Heart right ventricle (tissue), 16 donors: ENCODE measurements around the gene KLF3. TPM values are rescaled to one million over a fixed set of nuclear protein-coding genes. Genes with fewer than 3 reads are reported as not detected.

Experiments
- ATAC-seq, 8 donors: fragments of 200-7000 bp; cut with Tn5 transposase; one replicate each; pipeline ENCODE4 v1.9.1; 2020; ENCODE audit warnings: mild to moderate bottlenecking in 8 of 8, moderate library complexity in 8 of 8, moderate number of reproducible peaks in 1 of 8
- DNase-seq, 2 donors: peaks; one replicate each; pipeline ENCODE4 v3.0.0-alpha.2; 2020
- H3K27ac ChIP-seq, 10 donors: fragments of 200-600 bp; sonication (generic) in 2 of 10; one replicate each; pipeline versions ENCODE4 v1.5.0 to v1.8.0; 2020 to 2022; ENCODE audit warnings: mild to moderate bottlenecking in 3 of 10
- H3K27me3 ChIP-seq, 7 donors: fragments of 200-600 bp; one replicate each; pipeline ENCODE4 v1.8.0; 2021 to 2022; ENCODE audit warnings: mild to moderate bottlenecking in 2 of 7
- H3K36me3 ChIP-seq, 9 donors: fragments of 200-600 bp; sonication (generic) in 1 of 9; one replicate each; pipeline versions ENCODE4 v1.5.0 to v1.8.0; 2020 to 2022; ENCODE audit warnings: mild to moderate bottlenecking in 2 of 9
- H3K4me1 ChIP-seq, 9 donors: fragments of 200-600 bp; sonication (generic) in 1 of 9; one replicate each; pipeline versions ENCODE4 v1.5.0 to v1.8.0; 2020 to 2022; ENCODE audit warnings: mild to moderate bottlenecking in 4 of 9
- H3K4me3 ChIP-seq, 10 donors: fragments of 200-600 bp; sonication (generic) in 2 of 10; one replicate each; pipeline versions ENCODE4 v1.5.0 to v1.8.0; 2020 to 2022; ENCODE audit warnings: mild to moderate bottlenecking in 7 of 10, moderate library complexity in 2 of 10
- H3K9me3 ChIP-seq, 11 donors: fragments of 200-600 bp in 10 of 11; sonication (generic) in 2 of 11; one replicate each; pipeline versions ENCODE4 v1.5.0 to v1.8.0; 2013 to 2022; ENCODE audit warnings: mild to moderate bottlenecking in 2 of 11, control low read depth in 1 of 11, moderate library complexity in 1 of 11
- CTCF ChIP-seq, 9 donors: fragments of 200-600 bp; sonication (generic) in 2 of 9; IDR thresholded peaks; one replicate each; pipeline versions ENCODE4 v1.5.0 to v1.8.0; 2021 to 2022; ENCODE audit warnings: antibody characterized with exemption in 9 of 9, mild to moderate bottlenecking in 5 of 9, moderate library complexity in 1 of 9
- WGBS, 2 donors: extraction: QIAGEN DNeasy Blood & Tissue Kit; methylation state at CpG; one replicate each; pipeline ENCODE4 v1.1.7; 2013; ENCODE audit warnings: inconsistent platforms in 1 of 2; 5-methylcytosine and 5-hydroxymethylcytosine counted together
- intact Hi-C, 10 donors: fragments of 100-400 bp; cut with DNase I; formaldehyde crosslinking; loops; one replicate each; pipeline versions ENCODE4 v1.11.1 to v1.14.2; 2022
- polyA plus RNA-seq, 2 donors: library from polyadenylated mRNA; stranded (reverse); fragments of 200-250 nt; gene quantifications; one replicate each; pipeline ENCODE4 v1.2.3, GENCODE V29; 2013
- total RNA-seq, 10 donors: library from RNA; stranded (reverse); fragmentation: NEBNext Ultra II Directional in 3 of 10; extraction: Animal tissue kit (Norgen Biotek cat#: 25700) in 3 of 10; gene quantifications; one replicate each; pipeline versions ENCODE4 v1.2.1 to v1.2.4, GENCODE V29; 2021 to 2023
- donor health status: Arrhythmogenic right ventricular cardiomyopathy.
- donor health status: ischemic (EF 13 %, LVEDD 7.1; RV severe dilation, severe dysfunction).
- donor health status: healthy with polysubstance abuse.
- donor health status: DM: no; HTN: yes; CAD: no.
- donor health status: DM: no; HTN: no; CAD: no.
- donor health status: ischemic (EF 25% LVEDD 6.9; RV normal size, moderate dysfunction).
- donor health status: ischemic (EF 25% LVEDD 5.7; RV mildly dilated, moderate dysfunction).
- donor health status: healthy.
- donor health status: DM: yes; HTN: yes; CAD: no.
- donor health status: Ischemic cardiomyopathy.
- donor health status: ischemic (EF 35%, LVEDD 5.7; RV mildly dilated, moderate dysfunction).
- donor health status: nonischemic (EF 11% LVEDD 7.7; RV severe dilation, severe dysfunction).
- donor health status: DM: yes; HTN: yes; CAD: no.
- donor health status: PGD.
- donor health status: ischemic (EF 29% LVEDD 5.4; RV normal size, mild dysfunction).
- donor health status: nonischemic (EF 23%, LVEDD 6.1; RV moderate dilation, normal function).

Gene KLF3
- total and polyA plus RNA-seq, 12 donors = 9.9 to 25.1 (median 19.4) TPM

DNA sequence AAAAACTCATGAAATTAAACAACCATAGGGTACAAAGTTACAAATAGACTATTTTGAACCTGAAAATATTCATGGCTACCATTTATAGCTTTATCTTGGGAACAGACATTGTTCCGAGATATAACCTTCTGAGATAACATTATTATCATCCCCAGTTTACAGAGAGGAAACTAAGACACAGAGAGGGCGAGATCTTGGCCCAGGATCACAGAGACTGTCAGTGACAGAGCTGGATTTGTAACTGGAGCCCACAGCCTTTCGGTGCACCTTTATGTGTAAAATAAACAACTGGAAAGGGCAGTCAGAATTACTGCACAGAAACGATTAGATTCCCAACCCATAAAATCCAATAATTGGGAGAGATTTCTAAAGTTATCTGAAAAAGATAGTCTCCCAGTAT lies 28.4 kb downstream of the KLF3 start:
- no peak overlapping the region for H3K4me3 ChIP-seq
- no peak for ATAC-seq
- no peaks in the 10 kb centered on the region for H3K27me3 ChIP-seq
- peak overlapping the region in 6 of 10 donors; percentile 3 to 64 (median 44) for H3K27ac ChIP-seq
- H3K9me3 ChIP-seq = no peaks in the 10 kb centered on the region
- WGBS, 2 donors = 58 to 68% methylated on average over 4 of the region's 4 CpGs
- H3K4me1 ChIP-seq = peaks cover 2 to 77% (median 59%) of the 10 kb centered on the region in 9 donors
- no peak for DNase-seq
- intact Hi-C loops = no loop called here
- no peak for TF ChIP-seq CTCF (IDR thresholded peaks at IDR 0.05)
- peaks cover 0 to 99% (median 62%) of the 10 kb centered on the region in 9 donors for H3K36me3 ChIP-seq

GRCh38 chr4:38693569-38693968 lies 29.6 kb downstream of the KLF3 start:
- peaks cover 2 to 74% (median 50%) of the 10 kb centered on the region in 9 donors for H3K4me1 ChIP-seq
- DNase-seq (no peak), ATAC-seq (no peak)
- no peak overlapping the region for H3K27ac ChIP-seq
- no peaks in the 10 kb centered on the region for H3K27me3 ChIP-seq
- H3K36me3 ChIP-seq = peaks cover 0 to 100% (median 67%) of the 10 kb centered on the region in 9 donors
- no peak overlapping the region for H3K4me3 ChIP-seq
- H3K9me3 ChIP-seq = no peaks in the 10 kb centered on the region
- TF ChIP-seq CTCF (IDR thresholded peaks at IDR 0.05) = no peak
- intact Hi-C loops = no loop called here

DNA sequence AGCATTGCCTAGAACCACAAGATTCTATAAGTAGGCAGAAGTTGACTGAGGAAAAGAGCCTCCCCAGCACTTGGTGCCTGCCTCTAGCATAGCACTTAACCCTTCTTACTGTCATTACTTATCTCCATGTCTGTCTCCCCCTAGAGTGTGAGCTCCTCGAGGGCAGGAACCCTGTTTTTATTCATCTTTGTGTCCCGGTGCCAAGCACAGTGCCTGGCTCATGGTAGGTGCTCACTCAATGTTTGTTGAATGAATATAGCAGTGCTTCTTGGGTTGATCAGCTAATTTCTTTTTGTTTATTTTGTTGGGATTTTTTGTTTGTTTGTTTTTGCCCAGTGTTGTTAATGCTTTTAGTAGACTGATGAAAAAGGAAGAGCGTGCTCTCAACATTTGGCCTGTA lies 30.3 kb downstream of the KLF3 start:
- WGBS, 2 donors = 88 to 94% methylated on average over 3 of the region's 3 CpGs
- Histone ChIP-seq H3K27me3 (no peaks in the 10 kb centered on the region), H3K27ac (no peak overlapping the region), H3K4me3 (no peak overlapping the region), H3K4me1 (peaks cover 2 to 66% (median 44%) of the 10 kb centered on the region in 9 donors), H3K36me3 (peaks cover 0 to 100% (median 62%) of the 10 kb centered on the region in 9 donors), H3K9me3 (no peaks in the 10 kb centered on the region)
- no peak for TF ChIP-seq CTCF (IDR thresholded peaks at IDR 0.05)
- intact Hi-C loops = no loop called here
- no peak for ATAC-seq
- no peak for DNase-seq

- Histone ChIP-seq H3K36me3 (peaks cover 0 to 92% (median 51%) of the 10 kb centered on the region in 9 donors), H3K4me3 (no peak overlapping the region), H3K27me3 (no peaks in the 10 kb centered on the region), H3K4me1 (peaks cover 2 to 59% (median 40%) of the 10 kb centered on the region in 9 donors), H3K27ac (peak overlapping the region in 1 of 10 donors; percentile 34), H3K9me3 (no peaks in the 10 kb centered on the region)
- no peak for DNase-seq
- TF ChIP-seq CTCF (IDR thresholded peaks at IDR 0.05) = no peak
- 67 to 74% methylated on average over 3 of the region's 3 CpGs for WGBS, 2 donors
- intact Hi-C loops = no loop called here
- no peak for ATAC-seq
These were observed 31.8 kb downstream of the KLF3 start for GRCh38 chr4:38695809-38696208.
